ENCODE measurements around the gene RDH8.

RDH8 gene

GRCh38 chr19:10037367-10037766, 24.1 kb downstream of the RDH8 start:
- no peak for DNase-seq (ENCODE audit: low read depth)

- no peak for DNase-seq (ENCODE audit: low read depth)
Observed at GRCh38 chr19:10037809-10038208, 24.5 kb downstream of the RDH8 start.

- no peak for DNase-seq (ENCODE audit: low read depth)
Observed at GRCh38 chr19:10043286-10043927, 30.1 kb downstream of the RDH8 start.

GRCh38 chr19:10044390-10044789, 31.1 kb downstream of the RDH8 start:
- DNase-seq (ENCODE audit: low read depth): no peak

GRCh38 chr19:10045371-10045770, 32.1 kb downstream of the RDH8 start:
- no peak for DNase-seq (ENCODE audit: low read depth)

GRCh38 chr19:10049626-10050025, 36.3 kb downstream of the RDH8 start:
- DNase-seq (ENCODE audit: low read depth): no peak

GRCh38 chr19:10052602-10053360, 39.5 kb downstream of the RDH8 start:
- no peak for DNase-seq (ENCODE audit: low read depth)

- no peak for DNase-seq (ENCODE audit: low read depth)
Observed at GRCh38 chr19:10061717-10062310, 48.5 kb downstream of the RDH8 start.

GRCh38 chr19:10068205-10068604, 54.9 kb downstream of the RDH8 start:
- DNase-seq (ENCODE audit: low read depth): no peak

- DNase-seq (ENCODE audit: low read depth): no peak
Observed at GRCh38 chr19:10069046-10069445, 55.8 kb downstream of the RDH8 start.

- DNase-seq (ENCODE audit: low read depth): no peak
Observed at GRCh38 chr19:10070730-10071446, 57.6 kb downstream of the RDH8 start.

Measured in fibroblast of the conjunctiva (primary cell).